ENCODE measurements around the gene ATF1. TPM values are rescaled to one million over a fixed set of nuclear protein-coding genes. Genes with fewer than 3 reads are reported as not detected.

Gene ATF1
- total RNA-seq (2014; rRNA removed; shearing (Covaris generic)) = 21.8 and 37.5 TPM in 2 replicates

GRCh38 chr12:50763639-50764285 lies at the start of gene ATF1:
Gene ATF1 (plus strand): TSS chr12:50764101. CDS start chr12:50780146, 16,045 bp downstream.
- peak; percentile 98 for DNase-seq (ENCODE audit: low read depth)

- DNase-seq (ENCODE audit: low read depth) = no peak
Measured at GRCh38 chr12:50715174-50715573, 48.7 kb upstream of the ATF1 start.

DNA sequence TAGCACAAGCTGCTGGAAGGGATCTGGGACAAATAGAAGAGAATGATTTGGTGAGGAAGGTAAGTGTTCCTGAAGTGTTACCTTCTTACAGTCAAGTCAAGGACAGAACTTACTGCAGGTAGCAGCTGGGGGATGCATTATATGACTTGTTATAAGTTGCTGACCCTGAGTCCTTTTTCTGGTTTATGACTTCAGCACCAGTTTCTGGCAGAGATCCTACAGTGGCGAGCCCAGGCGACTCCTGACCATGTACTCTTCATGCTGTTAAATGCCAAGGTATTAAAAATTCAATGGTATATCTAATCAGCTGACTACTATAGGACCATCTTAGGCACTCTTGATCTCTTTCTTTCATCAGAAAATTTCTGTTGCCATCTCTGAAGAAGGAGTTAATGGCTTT lies 45.1 kb upstream of the ATF1 start:
- no peak for DNase-seq (ENCODE audit: low read depth)

GRCh38 chr12:50720085-50720484 lies 43.8 kb upstream of the ATF1 start:
- no peak for DNase-seq (ENCODE audit: low read depth)

- no peak for DNase-seq (ENCODE audit: low read depth)
Measured at GRCh38 chr12:50720501-50720900, 43.4 kb upstream of the ATF1 start.

- no peak for DNase-seq (ENCODE audit: low read depth)
Measured at GRCh38 chr12:50723865-50724264, 40.0 kb upstream of the ATF1 start.

DNA sequence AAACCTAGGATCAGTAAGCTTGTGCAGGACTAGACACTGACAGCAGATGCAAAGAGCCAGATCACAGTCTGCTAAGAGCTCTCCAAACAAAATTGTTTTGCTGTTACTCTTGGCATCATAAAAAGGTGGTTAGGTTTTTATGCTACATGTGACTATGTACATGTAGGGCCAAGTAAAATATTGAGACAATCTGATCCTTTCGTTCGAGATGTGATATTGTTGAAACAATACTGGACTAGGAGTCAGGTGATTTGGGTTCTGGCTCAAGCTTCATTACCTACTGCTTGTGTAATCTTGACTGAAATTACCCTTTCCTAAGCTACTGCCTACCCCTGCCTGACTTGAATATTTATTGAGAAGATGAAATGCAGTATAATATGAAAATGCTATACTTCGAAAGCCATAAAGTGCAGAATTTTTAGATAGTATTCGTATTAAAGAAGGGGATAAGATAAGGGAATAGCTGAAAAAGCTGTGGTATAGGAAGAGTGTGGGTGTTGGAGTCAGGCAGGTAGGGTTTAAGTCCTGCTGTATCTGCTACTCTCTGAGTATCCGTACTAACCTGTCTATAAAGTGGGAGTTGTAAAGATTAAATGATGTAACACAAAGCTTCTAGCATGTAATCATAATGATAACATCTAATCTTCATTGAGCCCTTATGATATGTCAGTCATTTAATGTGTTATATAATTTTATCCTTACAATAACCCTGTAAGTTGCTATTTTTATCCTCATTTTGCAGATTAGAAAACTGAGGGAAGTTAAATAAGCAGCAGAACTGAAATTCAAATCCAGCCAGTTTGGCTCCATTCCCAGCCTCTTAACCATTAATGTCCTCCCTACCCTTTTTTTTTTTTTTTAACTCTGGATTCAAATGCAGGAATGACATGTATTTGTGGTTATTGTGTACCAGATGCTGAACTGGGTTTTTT lies 38.6 kb upstream of the ATF1 start:
- no peak for DNase-seq (ENCODE audit: low read depth)

DNA sequence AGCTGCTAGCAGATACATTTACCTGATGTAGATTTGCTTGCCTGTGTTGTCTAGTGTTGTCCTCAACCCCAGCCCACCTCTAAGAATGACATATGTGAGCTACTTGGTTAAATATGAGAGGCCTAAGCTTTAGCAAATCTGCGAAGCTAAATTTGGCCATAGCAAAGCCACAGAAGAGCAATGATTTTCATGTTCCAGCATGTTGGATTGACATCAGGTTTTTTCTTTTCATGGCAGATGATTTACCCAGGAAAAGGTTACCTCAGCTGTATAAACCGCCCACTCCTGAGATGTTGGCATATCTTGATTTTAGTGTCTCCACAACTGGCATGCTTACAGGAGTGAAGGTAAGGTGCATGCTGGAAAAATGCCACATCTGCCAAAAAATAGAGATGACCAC lies 36.4 kb upstream of the ATF1 start:
- no peak for DNase-seq (ENCODE audit: low read depth)

DNA sequence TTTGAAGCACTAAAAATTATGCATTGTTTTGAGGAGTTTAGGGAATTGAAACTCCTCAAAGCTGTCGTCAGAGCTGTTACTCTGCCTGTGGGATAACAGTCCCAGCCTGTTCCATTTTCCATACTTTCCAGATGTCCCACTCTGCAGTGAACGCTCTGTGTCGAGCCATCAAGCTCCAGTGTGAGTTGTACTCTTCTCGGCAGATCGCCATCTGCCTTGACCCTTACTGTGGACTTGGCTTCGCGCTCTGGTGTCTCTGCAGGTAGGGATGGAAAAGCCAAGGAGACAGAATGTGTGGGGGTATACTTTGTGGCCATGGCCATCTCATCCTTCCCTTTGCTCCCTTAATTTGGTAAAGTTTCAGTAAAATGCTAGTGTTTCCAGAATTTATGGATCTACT lies 35.5 kb upstream of the ATF1 start:
- DNase-seq (ENCODE audit: low read depth) = no peak

DNA sequence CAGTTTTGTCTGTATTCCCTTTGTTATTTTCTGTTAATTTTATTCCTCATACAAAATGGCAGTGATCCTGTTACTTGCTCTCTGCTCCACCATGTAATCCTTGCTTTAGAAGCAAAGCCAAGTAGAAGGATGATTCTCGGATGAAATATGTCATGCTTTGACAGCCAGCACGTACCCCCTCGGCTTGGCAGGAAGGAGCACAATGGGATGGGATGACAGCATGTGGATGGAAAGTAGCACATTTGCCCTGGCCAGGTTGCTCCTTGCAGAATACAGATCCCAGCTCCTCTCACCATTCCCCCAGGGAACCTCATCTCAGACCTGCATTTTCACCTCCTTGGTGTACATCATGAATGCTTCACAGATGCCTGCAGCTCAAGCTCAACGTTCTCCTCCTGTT lies 35.1 kb upstream of the ATF1 start:
- DNase-seq (ENCODE audit: low read depth) = no peak

GRCh38 chr12:50732591-50732990 lies 31.3 kb upstream of the ATF1 start:
- peak; percentile 60 for DNase-seq (ENCODE audit: low read depth)

DNA sequence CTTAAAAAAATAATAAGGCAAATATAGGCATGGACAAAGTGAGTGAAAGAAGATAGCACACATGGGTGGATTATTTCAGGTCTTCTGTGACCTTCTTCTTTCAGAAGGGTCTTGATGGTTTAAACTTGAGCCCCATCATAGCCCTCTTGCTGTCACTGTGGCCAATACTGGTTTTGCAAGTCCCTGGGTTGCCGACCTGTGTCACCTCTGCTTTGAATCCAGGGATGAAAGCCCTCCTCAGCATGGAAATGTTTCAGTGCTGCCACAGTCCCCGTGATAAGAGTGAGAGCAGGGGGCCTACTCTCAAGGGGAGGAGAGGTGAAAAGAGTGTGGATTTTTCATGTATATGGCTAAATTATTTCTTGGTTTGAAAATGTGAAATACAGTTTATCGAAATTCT lies 30.2 kb upstream of the ATF1 start:
- no peak for DNase-seq (ENCODE audit: low read depth)

DNA sequence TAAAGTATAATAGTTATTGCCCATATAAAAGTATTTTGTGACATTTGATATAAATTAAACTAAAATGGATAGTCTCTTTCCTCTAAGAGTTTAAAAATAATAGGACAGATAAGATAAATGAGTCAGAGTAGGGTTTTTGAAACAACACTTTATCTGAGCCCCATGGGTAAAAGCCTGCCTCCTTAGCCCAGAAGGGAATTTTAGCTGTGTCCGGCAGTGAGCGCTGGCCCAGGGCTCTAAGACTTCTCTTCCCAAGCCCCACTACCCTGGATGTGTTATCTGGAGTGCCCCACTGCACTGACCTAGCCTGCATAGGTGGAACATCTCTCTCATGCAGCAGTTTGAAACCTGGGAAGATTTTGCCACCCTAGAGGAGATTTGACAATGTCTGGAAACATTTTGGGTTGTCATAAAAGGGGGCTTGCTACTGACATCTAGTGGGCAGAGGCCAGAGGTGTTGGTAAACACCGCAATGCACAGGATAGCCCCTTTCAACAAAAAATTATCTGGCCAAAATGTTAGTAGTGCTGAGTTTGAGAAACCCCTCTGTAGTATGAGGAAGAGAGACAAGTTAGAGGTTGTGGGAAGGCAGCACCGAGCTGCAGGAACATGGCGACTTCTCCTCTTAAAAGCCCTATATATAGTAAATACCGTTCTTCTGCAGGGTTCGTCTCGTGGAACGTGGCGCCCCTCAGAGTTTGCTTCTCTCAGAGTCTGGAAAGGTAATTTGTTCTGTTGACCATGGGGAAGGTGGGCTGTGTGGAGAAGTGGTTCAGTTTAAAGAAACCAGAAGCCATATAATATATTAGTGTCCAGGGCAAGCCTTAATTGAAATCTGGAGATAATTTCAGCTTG lies 29.3 kb upstream of the ATF1 start:
- DNase-seq (ENCODE audit: low read depth) = peak; percentile 18

DNA sequence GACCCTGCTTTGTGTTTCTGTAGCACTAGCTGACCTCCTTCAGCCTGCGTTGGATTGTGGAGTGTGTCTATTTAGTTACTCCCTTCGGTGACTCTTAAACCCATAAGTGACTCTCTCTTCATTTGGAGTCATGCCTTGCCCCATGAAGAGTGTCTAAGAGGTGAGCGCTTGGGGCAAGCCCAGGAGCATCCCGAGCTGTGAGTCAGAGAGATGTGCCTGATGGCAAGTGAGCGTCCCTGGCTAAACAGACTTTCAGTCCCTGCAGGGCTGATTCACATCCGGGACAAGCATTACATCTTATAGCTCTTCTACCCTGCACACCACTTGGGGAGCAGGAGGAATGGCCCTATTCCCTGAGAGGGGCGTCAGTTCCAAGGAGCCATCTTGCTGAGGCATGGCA lies 24.3 kb upstream of the ATF1 start:
- no peak for DNase-seq (ENCODE audit: low read depth)

DNA sequence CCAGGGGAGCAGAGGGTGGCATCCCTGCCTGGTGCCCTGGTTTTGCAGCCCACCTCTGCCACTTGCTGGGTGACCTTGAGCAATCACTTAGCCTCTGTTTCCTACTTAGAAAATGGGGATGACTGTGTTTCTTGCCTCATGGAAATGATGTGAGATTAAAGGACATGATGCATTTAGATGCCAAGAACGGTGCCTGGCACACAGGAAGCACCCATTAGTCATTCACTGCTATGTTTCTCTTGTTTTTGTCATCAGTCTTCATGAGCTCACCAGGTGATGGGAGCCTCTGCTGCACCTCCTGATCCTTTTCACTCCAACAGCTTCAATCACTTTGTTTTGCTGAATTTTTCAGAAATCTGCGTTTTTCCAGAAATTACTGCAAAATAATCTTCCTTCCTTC lies 23.6 kb upstream of the ATF1 start:
- no peak for DNase-seq (ENCODE audit: low read depth)

GRCh38 chr12:50742776-50743175 lies 21.1 kb upstream of the ATF1 start:
- no peak for DNase-seq (ENCODE audit: low read depth)

DNA sequence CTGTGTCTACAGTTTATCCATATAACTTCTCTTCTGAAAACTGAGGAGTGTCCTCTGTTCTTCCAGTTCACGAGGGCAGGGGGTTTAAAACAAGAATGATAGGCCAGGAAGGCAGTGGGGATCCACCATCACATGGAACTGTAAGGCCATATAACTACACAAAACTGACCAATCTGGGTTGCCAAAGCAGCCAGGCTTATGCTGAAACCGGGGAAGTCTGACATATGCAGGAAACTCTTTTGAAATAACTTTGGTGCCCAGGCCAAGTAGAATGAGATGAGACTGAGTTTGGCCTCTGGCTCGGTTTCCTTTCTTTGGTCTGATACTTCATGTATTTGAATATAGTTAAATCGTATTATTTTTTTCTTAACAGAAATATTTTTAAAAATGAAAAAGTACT lies 18.0 kb upstream of the ATF1 start:
- no peak for DNase-seq (ENCODE audit: low read depth)

DNA sequence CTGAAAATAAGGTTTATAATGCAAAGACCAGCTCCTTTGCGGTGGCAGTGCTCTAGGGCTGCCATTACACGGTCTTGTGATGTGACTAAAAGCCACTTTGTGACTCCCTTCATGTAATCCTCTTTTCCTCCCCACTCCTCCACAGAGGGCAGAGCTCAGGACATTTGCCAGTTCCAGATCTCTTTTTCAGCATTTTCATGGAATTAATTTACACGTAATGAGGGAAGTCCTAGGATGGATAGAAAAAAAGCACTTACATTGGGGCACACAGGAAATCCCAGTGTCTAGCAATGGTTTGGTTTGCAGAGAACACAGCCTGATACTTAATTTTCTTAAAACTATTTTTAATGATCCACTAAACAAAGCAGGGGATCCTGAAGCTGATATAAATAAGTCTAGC lies 17.5 kb upstream of the ATF1 start:
- no peak for DNase-seq (ENCODE audit: low read depth)

DNA sequence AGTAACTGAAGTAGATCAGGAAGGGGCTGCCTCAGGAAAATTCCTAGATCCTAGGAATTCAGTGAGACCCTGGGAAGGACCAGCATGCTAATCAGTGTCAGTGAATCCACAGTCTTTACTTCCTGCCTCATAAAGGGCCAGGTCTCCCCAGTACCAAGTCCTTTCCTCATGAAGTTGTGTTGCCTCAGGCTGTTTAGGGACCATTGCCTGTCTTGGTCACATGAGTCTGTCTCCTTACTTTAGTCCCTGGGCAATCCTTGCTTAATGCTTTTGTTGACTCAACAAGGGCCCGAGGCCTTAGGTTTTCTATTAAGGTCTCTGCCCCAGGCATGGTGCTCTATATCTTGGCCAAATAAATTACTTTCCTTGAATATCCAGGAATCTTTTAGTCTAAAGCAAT lies 16.1 kb upstream of the ATF1 start:
- DNase-seq (ENCODE audit: low read depth) = no peak

DNA sequence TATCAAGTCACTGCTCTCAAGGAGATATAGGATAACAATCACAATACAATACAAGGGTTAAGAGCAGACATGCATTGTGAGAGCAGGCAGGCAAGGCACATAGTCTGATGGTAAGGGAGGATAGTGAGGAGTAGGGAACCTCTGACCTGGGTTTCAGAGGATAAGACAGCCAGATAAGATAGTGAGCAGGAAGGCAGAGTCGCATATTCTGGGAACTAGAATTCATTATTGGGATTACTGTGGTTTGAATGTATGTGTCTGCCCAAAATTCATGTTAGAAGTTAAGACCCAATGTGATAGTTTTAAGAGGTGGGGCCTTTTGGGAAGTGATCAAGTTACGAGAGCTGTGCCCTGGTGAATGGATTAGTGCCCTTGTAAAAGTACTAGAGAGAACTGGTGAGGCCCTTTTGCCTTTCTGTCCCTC lies 14.4 kb upstream of the ATF1 start:
- DNase-seq (ENCODE audit: low read depth) = no peak

- no peak for DNase-seq (ENCODE audit: low read depth)
Measured at GRCh38 chr12:50750366-50750765, 13.5 kb upstream of the ATF1 start.

Data from Daoy (cell line).